ENCODE data around the gene KCTD1. TPM values are rescaled to one million over a fixed set of nuclear protein-coding genes. Genes with fewer than 3 reads are reported as not detected.

KCTD1 gene
- polyA plus RNA-seq, 1 of the 3 experiments (the other 2 are of a cell fraction): 12.8 TPM

DNA sequence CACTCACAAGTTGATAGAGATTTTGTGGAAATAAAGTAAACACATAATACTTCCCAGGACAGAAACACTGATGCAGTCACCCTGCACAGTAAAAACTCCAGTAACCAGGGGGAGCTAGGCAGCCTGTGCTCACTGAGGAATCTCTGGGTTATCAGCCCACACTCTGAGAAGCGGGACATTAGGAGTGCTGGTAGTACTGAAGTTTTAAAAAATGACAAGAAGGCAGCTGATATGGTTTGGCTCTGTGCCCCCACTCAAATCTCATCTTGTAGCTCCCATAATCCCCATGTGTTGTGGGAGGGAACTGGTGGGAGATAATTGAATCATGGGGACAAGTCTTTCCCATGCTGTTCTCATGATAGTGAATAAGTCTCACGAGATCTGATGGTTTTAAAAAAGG, 31.4 kb downstream of the KCTD1 start:
- CTCF ChIA-PET: interaction anchor here (1.5 to 2.5 kb wide), 2 partner anchors 13 to 31 kb away, joined by 3 to 8 read pairs; partner anchors contain the start of gene KCTD1
- H3K79me2 ChIP-seq (ENCODE audit: insufficient read depth): peaks cover 10% of the 10 kb centered on the region; the same call in 1 of the 2 replicates

More for the DNA sequence above, 31.4 kb downstream of the KCTD1 start:
- no peak overlapping the region for H3K4me2 ChIP-seq
- H3K4me3 ChIP-seq (ENCODE audit: low read depth in 2 of 2, low read length in 1 of 2): no peak overlapping the region
- no peaks in the 10 kb centered on the region for H3K9me3 ChIP-seq
- H3K27me3 ChIP-seq (ENCODE audit: insufficient read depth): no peaks in the 10 kb centered on the region
- 86% methylated on average over 2 of the region's 2 CpGs for WGBS (ENCODE audit: low lambda C conversion rate)
- no peaks in the 10 kb centered on the region for H3K36me3 ChIP-seq (replicated peaks in 1 of 2; ENCODE audit: control insufficient read depth in 1 of 2, insufficient read depth in 2 of 2, low read length in 1 of 2)
- H3K27ac ChIP-seq (ENCODE audit: low read depth in 2 of 2, low read length in 1 of 2): no peak overlapping the region
- no peaks in the 10 kb centered on the region for H4K20me1 ChIP-seq (ENCODE audit: insufficient read depth)
- TF ChIP-seq NFIC (IDR thresholded peaks at IDR 0.05; ENCODE audit: borderline replicate concordance): no peak
- TF ChIP-seq, protein P1, sequence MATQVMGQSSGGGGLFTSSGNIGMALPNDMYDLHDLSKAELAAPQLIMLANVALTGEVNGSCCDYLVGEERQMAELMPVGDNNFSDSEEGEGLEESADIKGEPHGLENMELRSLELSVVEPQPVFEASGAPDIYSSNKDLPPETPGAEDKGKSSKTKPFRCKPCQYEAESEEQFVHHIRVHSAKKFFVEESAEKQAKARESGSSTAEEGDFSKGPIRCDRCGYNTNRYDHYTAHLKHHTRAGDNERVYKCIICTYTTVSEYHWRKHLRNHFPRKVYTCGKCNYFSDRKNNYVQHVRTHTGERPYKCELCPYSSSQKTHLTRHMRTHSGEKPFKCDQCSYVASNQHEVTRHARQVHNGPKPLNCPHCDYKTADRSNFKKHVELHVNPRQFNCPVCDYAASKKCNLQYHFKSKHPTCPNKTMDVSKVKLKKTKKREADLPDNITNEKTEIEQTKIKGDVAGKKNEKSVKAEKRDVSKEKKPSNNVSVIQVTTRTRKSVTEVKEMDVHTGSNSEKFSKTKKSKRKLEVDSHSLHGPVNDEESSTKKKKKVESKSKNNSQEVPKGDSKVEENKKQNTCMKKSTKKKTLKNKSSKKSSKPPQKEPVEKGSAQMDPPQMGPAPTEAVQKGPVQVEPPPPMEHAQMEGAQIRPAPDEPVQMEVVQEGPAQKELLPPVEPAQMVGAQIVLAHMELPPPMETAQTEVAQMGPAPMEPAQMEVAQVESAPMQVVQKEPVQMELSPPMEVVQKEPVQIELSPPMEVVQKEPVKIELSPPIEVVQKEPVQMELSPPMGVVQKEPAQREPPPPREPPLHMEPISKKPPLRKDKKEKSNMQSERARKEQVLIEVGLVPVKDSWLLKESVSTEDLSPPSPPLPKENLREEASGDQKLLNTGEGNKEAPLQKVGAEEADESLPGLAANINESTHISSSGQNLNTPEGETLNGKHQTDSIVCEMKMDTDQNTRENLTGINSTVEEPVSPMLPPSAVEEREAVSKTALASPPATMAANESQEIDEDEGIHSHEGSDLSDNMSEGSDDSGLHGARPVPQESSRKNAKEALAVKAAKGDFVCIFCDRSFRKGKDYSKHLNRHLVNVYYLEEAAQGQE (IDR thresholded peaks at IDR 0.05; ENCODE audit: low read depth, low read length): no peak
- no peak for TF ChIP-seq RCOR1 (IDR thresholded peaks at IDR 0.05; ENCODE audit: low read length)
- TF ChIP-seq FOSL2 (IDR thresholded peaks at IDR 0.05; ENCODE audit: borderline replicate concordance, low read depth): no peak
- TF ChIP-seq ELF1 (IDR thresholded peaks at IDR 0.05): no peak
- TF ChIP-seq RFX5 (IDR thresholded peaks at IDR 0.05; ENCODE audit: low read length): no peak
- TF ChIP-seq, protein P2, sequence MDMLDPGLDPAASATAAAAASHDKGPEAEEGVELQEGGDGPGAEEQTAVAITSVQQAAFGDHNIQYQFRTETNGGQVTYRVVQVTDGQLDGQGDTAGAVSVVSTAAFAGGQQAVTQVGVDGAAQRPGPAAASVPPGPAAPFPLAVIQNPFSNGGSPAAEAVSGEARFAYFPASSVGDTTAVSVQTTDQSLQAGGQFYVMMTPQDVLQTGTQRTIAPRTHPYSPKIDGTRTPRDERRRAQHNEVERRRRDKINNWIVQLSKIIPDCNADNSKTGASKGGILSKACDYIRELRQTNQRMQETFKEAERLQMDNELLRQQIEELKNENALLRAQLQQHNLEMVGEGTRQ (IDR thresholded peaks at IDR 0.05; ENCODE audit: borderline replicate concordance, low read depth, low read length): no peak
- TF ChIP-seq TEAD4 (IDR thresholded peaks at IDR 0.05; ENCODE audit: borderline replicate concordance, insufficient read depth): no peak
- TF ChIP-seq, protein P3, sequence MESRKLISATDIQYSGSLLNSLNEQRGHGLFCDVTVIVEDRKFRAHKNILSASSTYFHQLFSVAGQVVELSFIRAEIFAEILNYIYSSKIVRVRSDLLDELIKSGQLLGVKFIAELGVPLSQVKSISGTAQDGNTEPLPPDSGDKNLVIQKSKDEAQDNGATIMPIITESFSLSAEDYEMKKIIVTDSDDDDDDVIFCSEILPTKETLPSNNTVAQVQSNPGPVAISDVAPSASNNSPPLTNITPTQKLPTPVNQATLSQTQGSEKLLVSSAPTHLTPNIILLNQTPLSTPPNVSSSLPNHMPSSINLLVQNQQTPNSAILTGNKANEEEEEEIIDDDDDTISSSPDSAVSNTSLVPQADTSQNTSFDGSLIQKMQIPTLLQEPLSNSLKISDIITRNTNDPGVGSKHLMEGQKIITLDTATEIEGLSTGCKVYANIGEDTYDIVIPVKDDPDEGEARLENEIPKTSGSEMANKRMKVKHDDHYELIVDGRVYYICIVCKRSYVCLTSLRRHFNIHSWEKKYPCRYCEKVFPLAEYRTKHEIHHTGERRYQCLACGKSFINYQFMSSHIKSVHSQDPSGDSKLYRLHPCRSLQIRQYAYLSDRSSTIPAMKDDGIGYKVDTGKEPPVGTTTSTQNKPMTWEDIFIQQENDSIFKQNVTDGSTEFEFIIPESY (IDR thresholded peaks at IDR 0.05; ENCODE audit: borderline replicate concordance, low read depth): no peak
- H3K9ac ChIP-seq: no peak overlapping the region
- no peak overlapping the region for H2AFZ ChIP-seq (ENCODE audit: low read depth)
- POLR2A ChIA-PET: no interaction called here
- no peak for DNase-seq
- peaks cover 15 to 21% of the 10 kb centered on the region in 2 experiments; a peak in 3 of 4 replicates for H3K4me1 ChIP-seq (ENCODE audit: control insufficient read depth in 1 of 2, insufficient read depth in 2 of 2, low read depth in 1 of 2, low read length in 1 of 2)
- peaks cover 12% of the 10 kb centered on the region for H3F3A ChIP-seq (replicated peaks; ENCODE audit: insufficient read depth)
- no peaks in the 10 kb centered on the region for H3K9me2 ChIP-seq
